ENCODE measurements around the gene FHOD3. TPM values are rescaled to one million over a fixed set of nuclear protein-coding genes. Genes with fewer than 3 reads are reported as not detected.

FHOD3 gene
- total and polyA plus RNA-seq, 2 of the 8 experiments (the other 6 are each of a cell fraction or from before 2014, with no cell fraction given): 9.7 to 10.5 TPM

- Histone ChIP-seq H3K18ac (ENCODE audit: extremely low read depth, low read length) (no peak overlapping the region), H3K79me2 (ENCODE audit: control insufficient read depth in 1 of 2, insufficient read depth in 2 of 2, low read length in 2 of 2) (no peaks in the 10 kb centered on the region), H2AK5ac (ENCODE audit: low read depth, low read length) (no peak overlapping the region), H2BK15ac (ENCODE audit: low read length) (no peak overlapping the region), H3K9ac (replicated peaks in 1 of 4; ENCODE audit: extremely low read depth in 1 of 4, low read depth in 3 of 4, low read length in 3 of 4) (no peak overlapping the region), H3K23ac (ENCODE audit: insufficient read length) (no peak overlapping the region), H4K5ac (ENCODE audit: insufficient read length, low read depth, low read length) (no peak overlapping the region), H2BK5ac (ENCODE audit: low read depth, low read length) (no peak overlapping the region), H3K27ac (ENCODE audit: low read depth, low read length) (no peak overlapping the region), H4K20me1 (replicated peaks in 1 of 2; ENCODE audit: control insufficient read depth in 1 of 2, insufficient read depth in 2 of 2, low read length in 2 of 2) (no peaks in the 10 kb centered on the region), H3K23me2 (ENCODE audit: low read depth, low read length) (no peaks in the 10 kb centered on the region), H3K56ac (replicated peaks; ENCODE audit: insufficient read length, low read depth, low read length) (no peak overlapping the region), H2BK120ac (replicated peaks; ENCODE audit: low read depth, low read length) (no peak overlapping the region), H2AFZ (ENCODE audit: low read length) (no peak overlapping the region), H3K27me3 (replicated peaks in 1 of 4; ENCODE audit: control insufficient read depth in 3 of 4, extremely low read depth in 1 of 4, insufficient read depth in 3 of 4, low read length in 3 of 4) (peaks cover 0 to 1% (median 0%) of the 10 kb centered on the region in 4 experiments; a peak in 1 of 7 replicates), H3K36me3 (ENCODE audit: control insufficient read depth in 2 of 4, insufficient read depth in 4 of 4, low read length in 3 of 4) (no peaks in the 10 kb centered on the region), H2BK20ac (ENCODE audit: low read length) (no peak overlapping the region), H3K4me1 (replicated peaks in 1 of 4; ENCODE audit: control insufficient read depth in 3 of 4, insufficient read depth in 4 of 4, low read length in 3 of 4) (no peaks in the 10 kb centered on the region), H2BK12ac (ENCODE audit: low read depth, low read length) (no peak overlapping the region), H4K91ac (replicated peaks; ENCODE audit: insufficient read length, low read length) (no peak overlapping the region), H3K4me3 (ENCODE audit: extremely low read depth in 1 of 4, insufficient read depth in 2 of 4, low read depth in 3 of 4, low read length in 4 of 4) (no peak overlapping the region), H4K8ac (ENCODE audit: extremely low read depth, insufficient read depth, low read length) (no peak overlapping the region), H3K9me3 (ENCODE audit: insufficient read depth in 2 of 2, low read depth in 1 of 2, low read length in 1 of 2) (no peaks in the 10 kb centered on the region), H3K4ac (replicated peaks; ENCODE audit: insufficient read length, low read depth, low read length) (no peak overlapping the region), H3K79me1 (ENCODE audit: low read depth, low read length) (no peaks in the 10 kb centered on the region), H3K14ac (ENCODE audit: insufficient read length) (no peak overlapping the region), H3K4me2 (ENCODE audit: insufficient read depth in 1 of 2, low read depth in 2 of 2, low read length in 2 of 2) (no peak overlapping the region)
- FAIRE-seq: no peak
- 84% methylated on average over 1 of the region's 1 CpG; no CpG with 5 or more reads in 1 of the 2 experiments for WGBS, 2 experiments (ENCODE audit: extremely low coverage in 1 of 2, insufficient coverage in 1 of 2, insufficient read length in 1 of 2, insufficient replicate concordance in 2 of 2, low coverage in 1 of 2, low lambda C conversion rate in 2 of 2, missing lambda C conversion rate in 1 of 2)
- ChIA-PET CTCF (ENCODE audit: partially characterized antibody) (interaction anchor here (0.5 to 1.5 kb wide), 4 partner anchors 18 to 1068 kb away, joined by 3 to 6 read pairs (median 4); no protein-coding TSS in a partner anchor), POLR2A (ENCODE audit: partially characterized antibody) (interaction anchor here (0.8 kb wide), 1 partner anchor 9 kb away, joined by 3 read pairs; no protein-coding TSS in a partner anchor)
- DNase-seq (ENCODE audit: low read depth in 1 of 2, low spot score in 2 of 2): no peak
- TF ChIP-seq BACH1 (IDR thresholded peaks at IDR 0.05; ENCODE audit: low read length) (no peak), NRF1 (IDR thresholded peaks at IDR 0.05; ENCODE audit: low read depth, low read length) (no peak), POLR2A (IDR thresholded peaks at IDR 0.05; ENCODE audit: control extremely low read depth in 1 of 2, low read depth in 2 of 2, low read length in 2 of 2) (no peak), MAFK (IDR thresholded peaks at IDR 0.05; ENCODE audit: low read depth, low read length) (no peak), CTBP2 (IDR thresholded peaks at IDR 0.05; ENCODE audit: borderline replicate concordance, insufficient read depth, insufficient read length, low read length) (no peak), KDM1A (IDR thresholded peaks at IDR 0.05; ENCODE audit: borderline replicate concordance, low read length) (no peak), TCF12 (IDR thresholded peaks at IDR 0.05; ENCODE audit: low read depth, low read length) (no peak), SP4 (IDR thresholded peaks at IDR 0.05; ENCODE audit: low read length) (no peak), POLR2AphosphoS5 (IDR thresholded peaks at IDR 0.05; ENCODE audit: low read depth, low read length) (no peak), E2F6 (IDR thresholded peaks at IDR 0.05) (no peak), BRCA1 (IDR thresholded peaks at IDR 0.05; ENCODE audit: low read depth, low read length) (no peak), NANOG (IDR thresholded peaks at IDR 0.05; ENCODE audit: insufficient read depth, low read depth, low read length, poor library complexity, severe bottlenecking) (no peak)
Measured at GRCh38 chr18:36667811-36668210, 370.3 kb downstream of the FHOD3 start.
